ENCODE results near the gene TOP2A.

DNA sequence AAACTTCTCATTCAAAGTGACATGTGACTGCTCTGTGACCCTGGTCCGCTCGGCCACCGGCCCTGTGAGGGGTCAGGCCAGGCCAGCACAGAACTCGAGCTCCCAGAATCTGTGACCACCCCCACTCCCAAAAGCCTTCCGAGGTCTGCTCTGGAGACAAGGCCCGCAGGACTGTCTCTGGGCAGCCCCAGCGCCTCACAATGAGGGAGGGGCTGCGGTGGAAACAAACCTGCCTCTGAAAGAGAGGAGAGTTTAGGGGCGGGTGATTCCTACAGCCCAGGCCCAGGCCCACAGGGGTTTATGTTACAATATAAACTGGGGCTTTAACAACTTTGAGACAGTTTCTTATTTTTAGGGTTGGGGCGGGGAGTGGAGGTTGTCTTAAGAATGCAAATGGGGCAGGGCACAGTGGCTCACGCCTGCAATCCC, 45.4 kb upstream of the TOP2A start:
- TF ChIP-seq, protein P1, sequence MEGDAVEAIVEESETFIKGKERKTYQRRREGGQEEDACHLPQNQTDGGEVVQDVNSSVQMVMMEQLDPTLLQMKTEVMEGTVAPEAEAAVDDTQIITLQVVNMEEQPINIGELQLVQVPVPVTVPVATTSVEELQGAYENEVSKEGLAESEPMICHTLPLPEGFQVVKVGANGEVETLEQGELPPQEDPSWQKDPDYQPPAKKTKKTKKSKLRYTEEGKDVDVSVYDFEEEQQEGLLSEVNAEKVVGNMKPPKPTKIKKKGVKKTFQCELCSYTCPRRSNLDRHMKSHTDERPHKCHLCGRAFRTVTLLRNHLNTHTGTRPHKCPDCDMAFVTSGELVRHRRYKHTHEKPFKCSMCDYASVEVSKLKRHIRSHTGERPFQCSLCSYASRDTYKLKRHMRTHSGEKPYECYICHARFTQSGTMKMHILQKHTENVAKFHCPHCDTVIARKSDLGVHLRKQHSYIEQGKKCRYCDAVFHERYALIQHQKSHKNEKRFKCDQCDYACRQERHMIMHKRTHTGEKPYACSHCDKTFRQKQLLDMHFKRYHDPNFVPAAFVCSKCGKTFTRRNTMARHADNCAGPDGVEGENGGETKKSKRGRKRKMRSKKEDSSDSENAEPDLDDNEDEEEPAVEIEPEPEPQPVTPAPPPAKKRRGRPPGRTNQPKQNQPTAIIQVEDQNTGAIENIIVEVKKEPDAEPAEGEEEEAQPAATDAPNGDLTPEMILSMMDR (IDR thresholded peaks at IDR 0.05) = no peak
- TF ChIP-seq POLR2A (IDR thresholded peaks at IDR 0.05) = no peak
